Measurements from ENCODE around the gene USP24.
"Not testable (repeated sequence)": the region's sequence is repeated elsewhere in the genome, so short reads cannot be mapped to it uniquely, and the experiment has no call there.

Gene USP24

DNA sequence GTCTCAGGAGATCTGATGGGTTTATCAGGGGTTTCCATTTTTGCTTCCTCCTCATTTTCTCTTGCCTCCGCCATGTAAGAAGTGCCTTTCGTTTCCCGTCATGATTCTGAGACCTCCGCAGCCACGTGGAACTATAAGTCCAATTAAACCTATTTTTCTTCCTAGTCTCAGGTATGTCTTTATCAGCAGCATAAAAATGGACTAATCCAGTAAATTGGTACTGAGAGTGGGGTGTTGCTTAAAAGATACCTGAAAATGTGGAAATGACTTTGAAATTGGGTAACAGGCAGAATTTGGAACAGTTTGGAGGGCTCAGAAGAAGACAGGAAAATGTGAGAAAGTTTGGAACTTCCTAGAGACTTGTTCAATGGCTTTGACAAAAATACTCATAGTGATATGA lies 184.1 kb downstream of the USP24 start:
- DNase-seq, result not testable (repeated sequence)

DNA sequence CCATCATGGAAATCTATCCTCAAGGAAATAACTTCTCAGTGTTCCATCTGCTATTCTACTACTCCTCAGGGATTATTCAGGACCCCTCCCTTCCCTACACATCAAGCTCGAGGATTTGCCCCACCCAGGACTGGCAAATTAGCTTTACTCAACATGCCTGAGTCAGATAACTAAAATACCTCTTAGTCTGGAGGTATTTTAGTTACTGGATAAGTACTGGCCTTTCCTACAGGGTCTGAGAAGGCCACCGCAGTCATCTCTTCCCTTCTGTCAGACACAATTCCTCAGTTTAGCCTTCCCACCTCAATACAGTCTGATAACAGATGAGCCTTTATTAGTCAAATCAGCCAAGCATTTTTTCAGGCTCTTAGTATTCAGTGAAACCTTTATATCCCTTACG lies 188.5 kb downstream of the USP24 start:
- DNase-seq, result not testable (repeated sequence)

DNA sequence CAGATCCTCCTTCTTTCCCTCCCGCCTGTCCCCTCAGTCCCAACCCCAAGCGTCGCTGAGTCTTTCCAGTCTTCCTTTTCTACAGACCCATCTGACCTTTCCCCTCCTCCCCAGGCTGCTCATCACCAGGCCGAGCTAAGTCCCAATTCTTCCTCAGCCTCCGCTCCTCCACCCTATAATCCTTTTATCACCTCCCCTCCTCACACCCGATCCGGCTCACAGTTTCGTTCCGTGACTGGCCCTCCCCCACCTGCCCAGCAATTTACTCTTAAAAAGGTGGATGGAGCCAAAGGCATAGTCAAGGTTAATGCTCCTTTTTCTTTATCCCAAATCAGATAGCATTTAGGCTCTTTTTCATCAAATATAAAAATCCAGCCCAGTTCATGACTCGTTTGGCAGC lies 191.0 kb downstream of the USP24 start:
- not testable (repeated sequence) for DNase-seq

- DNase-seq, result peak; percentile 42 to 76
Observed at GRCh38 chr1:55021942-55022546, 193.1 kb downstream of the USP24 start.

- DNase-seq, result no peak
Observed at GRCh38 chr1:55018395-55018794, 196.8 kb downstream of the USP24 start.

Measured in SW 1271 (cell line).